NK-92 treated with Interleukin-12 subunit alpha and Interleukin-12 subunit beta, amount 100 ng/mL, for 24 hours (cell line): ENCODE measurements around the gene PDGFA.

Experiments
- DNase-seq: peaks from one replicate; lab custom pipeline; 2025; lab: John Stamatoyannopoulos, UW

PDGFA gene

DNA sequence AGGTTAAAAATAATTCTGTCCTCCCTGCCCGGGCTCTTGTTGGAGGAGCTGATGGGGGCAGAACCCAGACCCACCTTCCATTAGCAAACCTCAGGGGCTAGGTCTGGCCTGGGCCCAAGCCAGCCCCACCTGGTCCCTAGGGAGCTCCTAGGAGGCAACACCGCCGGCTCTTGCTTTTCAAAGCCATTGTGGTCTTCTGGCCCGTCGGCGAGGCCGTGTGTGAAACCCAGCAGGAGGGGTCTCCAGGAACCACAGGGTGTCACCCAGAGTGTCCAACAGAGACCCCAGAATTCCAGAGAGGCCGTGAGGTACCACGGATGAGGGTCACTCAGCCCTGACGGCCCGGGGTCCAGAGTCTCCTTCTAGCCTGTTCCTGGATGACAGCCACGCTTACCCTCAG, 16.6 kb upstream of the PDGFA start:
- DNase-seq = no peak

- DNase-seq = no peak
These were observed 15.3 kb upstream of the PDGFA start for GRCh38 chr7:534959-535358.

DNA sequence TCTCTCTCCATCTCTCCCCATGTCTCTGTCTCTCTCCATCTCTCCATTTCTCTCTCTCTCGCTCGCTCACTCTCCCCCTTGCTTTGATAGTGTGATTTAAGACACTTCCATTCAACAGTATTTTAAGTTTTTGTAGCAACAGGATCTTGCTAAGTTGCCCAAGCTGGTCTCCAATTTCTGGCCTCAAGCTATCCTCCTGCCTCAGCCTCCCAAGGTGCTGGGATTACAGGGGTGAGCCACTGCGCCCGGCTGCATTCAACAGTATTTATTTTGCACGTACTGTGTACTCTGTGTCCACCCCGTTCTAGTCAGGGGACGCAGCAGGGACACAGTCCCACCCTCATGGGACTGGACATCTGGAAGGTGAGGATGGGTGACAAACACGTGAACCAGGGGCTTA, 14.4 kb upstream of the PDGFA start:
- DNase-seq = no peak

- DNase-seq = no peak
These were observed 13.6 kb upstream of the PDGFA start for GRCh38 chr7:533266-533665.

DNA sequence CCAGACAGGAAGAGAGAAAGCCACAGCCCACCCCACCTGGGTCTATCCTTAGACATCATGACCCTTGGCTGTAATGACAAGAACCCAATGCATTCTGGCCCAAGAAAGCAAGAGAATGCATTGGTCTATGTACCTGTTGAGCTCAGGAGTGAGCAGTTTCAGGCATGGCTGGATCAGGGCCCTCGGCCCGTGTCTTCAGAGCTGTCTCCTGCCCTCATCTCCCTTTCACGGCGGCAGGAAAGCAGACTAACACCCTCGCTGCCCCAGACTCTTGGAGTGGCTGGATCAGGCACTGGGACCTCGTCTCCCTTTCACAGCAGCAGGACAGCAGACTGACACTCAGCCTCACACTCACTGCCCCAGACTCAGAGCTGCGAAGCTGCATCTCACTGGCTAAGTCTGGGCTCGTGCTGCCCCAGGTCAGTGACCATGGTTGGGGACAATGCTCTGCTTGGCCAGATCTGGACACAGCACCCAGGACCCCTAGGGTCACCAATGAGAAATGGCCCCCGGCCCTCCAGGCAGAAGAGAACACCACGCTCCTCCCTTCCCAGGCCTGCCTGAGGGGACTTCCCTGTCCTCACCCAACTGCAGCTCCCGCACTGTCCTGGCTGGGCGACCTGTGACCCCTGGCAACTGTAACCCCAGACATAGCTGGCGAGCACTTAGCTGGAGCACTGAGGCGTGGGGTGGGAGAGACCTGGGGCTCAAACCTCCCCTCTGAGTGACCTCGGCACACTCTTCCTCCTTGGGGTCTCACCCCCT, 12.9 kb upstream of the PDGFA start:
- no peak for DNase-seq

DNA sequence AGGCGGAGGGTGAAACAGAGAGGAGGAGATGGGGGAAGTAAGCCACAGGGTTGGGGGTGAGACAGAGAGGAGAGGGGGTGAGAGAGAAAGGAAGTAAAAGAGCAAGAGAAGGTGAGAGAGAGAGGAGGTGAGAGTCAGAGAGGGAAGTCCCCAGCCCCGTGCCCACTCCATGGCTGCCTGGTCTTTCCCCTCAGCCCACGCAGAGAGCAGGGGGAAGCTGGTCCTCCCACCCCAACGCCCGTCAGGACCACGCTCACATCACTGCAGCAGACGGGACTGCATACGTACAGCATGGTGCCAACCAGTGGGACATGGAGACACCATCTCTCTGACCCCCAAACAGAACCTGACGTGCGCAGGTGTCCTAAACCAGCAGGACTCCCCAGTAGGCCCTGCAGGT, 12.1 kb upstream of the PDGFA start:
- DNase-seq = no peak

DNA sequence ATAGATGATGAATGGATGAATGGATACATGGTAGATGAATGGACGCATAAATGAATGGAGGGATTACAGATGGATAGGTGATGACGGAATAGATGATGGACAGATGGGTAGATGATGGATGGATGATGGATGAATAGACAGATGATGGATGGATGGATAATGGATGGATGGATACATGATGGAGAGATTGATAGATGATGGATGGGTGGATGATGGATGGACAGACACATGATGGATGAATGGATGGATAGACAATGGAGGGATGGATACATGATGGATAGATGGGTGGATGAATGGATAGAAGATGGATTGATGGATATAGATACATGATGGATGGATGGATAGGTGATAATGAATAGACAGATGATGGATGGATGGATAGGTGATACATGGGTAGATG, 8.8 kb upstream of the PDGFA start:
- no peak for DNase-seq

DNA sequence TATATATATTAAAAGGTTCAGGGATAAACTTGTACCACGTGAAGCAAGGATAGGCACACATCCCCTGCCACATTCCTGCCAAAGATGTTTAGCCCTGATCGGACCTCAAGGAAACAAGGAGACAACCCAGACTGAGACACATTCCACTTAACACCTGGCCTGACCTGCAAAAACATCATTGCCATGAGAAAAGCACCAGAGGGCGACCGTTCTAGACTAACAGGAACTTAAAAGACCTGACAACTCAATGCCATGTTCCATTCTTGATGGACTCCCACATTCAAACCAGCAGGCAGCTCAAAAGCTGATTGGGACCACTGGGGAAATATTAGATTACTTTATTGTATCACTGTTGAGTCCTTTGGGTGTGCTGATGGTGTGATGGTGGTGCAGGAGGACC, 8.1 kb upstream of the PDGFA start:
- DNase-seq = no peak

GRCh38 chr7:526460-527034, 6.9 kb upstream of the PDGFA start:
- no peak for DNase-seq

GRCh38 chr7:525740-526139, 6.1 kb upstream of the PDGFA start:
- no peak for DNase-seq

GRCh38 chr7:524800-525199, 5.2 kb upstream of the PDGFA start:
- DNase-seq = no peak

- no peak for DNase-seq
These were observed 4.0 kb upstream of the PDGFA start for GRCh38 chr7:523347-524336.

DNA sequence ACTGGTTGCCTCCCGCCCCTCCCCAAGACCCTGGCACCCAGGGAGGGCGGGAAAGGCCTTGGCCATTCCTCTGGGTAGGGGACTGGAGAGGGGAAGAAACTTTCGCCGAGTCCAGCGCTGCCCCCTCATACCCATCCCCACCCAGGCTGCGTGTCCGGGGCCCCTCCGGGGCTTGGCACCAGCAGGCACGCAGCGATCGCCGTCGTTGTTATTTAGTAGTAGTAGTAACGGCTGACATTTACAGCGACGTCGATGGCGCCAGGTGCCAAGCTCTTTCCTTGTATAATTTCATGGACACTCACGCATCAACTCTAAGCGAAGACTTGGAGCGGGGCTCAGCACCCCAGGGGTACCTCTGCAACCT, 3.3 kb upstream of the PDGFA start:
- DNase-seq = no peak

- no peak for DNase-seq
These were observed 2.7 kb upstream of the PDGFA start for GRCh38 chr7:522071-522950.

- DNase-seq = no peak
These were observed 1.8 kb upstream of the PDGFA start for GRCh38 chr7:521221-522070.

DNA sequence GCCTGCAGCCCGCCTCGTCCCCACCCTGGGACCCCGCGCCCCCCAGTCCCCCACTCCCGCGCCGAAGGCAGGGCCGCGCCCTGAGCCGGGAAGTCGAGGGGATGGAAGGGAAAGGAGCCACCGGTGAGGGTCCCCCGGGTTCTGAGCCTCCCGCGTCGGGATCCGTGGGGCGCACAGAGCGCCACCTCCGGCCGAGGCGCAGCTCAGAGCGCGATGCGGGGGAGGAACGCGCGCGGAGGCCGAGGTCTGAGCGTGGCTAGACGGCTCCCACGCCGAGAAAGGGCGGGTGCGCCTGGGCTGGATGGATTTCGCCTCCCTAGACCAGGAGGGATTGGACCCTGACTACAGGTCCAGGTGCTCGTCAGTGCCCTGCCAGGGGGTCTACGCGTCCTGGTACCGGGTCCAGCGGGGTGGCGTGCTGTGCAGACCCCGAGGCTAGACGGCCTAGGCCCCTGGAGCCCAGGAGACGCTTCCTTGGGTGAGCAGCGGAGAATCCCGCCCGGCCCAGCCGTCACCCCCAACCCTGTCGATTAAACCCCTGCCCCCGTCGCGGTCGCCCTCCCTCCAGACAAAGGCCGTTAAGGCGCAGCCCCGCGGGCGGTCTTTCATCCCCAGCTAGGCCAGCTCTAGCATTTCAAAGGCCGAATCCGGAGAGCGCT, 986 bp upstream of the PDGFA start:
- DNase-seq = no peak

DNA sequence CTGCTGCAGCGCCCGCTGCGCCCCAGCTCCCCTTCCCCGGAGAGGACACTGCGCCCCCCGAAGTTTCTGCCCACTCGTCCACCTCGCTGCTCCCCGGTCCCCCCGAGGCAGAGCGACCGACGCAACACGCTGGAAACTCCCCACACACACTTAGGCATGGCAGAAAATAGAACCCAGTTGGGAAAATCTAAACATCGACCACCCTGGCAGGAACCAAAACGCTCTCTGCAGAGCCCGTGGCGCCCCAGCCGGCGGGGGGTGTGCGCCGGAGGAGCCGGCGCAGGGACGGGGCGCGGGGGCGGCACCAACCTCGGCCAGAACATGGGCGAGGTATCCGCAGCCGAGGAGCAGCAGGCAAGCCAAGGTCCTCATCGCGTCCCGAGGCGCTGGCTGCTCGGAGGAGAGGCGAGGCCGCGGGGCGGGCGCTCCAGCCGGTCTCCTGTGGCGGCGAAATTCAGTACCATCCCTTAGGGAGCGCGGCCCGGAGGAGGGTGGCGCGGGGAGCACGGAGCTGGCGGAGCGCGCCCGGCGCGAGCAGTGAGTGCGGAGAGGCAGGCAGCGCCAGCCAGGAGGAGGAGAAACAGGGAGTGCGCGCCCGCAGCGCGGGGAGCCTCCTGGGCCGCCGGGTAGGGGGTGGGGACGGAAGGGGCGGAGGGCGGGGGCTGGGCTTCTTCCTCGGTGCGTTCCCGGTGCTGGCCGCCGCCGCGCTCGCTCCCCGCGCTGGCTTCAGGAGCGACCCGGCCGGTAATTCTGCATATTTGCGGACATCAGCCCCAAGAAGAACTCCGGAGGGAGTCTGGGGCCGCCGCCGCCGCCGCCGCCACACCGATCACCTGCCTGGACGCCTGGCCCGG, 789 bp downstream of the PDGFA start:
- no peak for DNase-seq

DNA sequence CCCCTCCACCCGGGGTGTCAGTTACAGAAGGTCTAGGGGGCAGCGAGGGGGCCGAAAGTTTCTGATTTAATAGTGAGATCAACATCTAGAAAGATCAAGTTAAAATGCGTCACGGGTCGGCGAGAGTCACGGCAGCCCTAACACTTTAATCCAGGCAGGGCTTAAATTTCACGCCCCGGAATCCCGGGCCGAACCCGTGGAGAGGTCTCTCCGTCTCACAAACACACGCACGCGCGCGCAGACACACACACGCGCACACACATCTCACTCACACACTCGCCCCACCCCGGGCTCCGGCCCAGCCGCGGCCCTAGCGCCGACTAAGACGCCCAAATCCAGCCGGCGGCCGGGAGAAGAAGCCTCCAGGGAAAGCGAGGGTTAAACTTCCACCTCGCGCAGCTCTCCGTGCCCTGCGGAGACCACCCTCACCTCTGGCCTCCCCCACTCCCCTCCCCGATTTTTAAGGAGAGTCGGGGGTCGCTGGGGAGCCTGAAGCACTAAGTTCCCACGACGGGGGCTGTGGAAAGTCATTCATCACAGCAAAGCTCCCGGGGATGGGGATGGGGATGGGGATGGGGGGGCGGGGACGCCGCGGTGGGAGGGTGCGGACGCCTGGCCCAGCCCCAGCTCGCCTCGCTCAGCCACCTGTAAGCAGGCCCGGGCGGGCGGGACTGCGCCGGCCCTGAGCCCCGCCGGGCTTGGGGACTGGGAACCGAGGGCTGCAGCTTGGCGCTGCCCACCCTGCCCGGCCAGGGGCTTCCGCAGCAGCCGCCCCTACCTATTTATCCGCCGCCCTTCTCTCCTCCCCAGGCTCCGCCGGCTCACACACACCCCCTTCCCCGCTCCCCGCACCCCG, 1.6 kb downstream of the PDGFA start:
- DNase-seq = no peak
